T-helper 1 cell (primary cell): ENCODE data around the gene MMP15.
A peak's percentile ranks its signal among the peaks of the same experiment; 100 is the strongest.
"Not testable (repeated sequence)": the region's sequence is repeated elsewhere in the genome, so short reads cannot be mapped to it uniquely, and the experiment has no call there.

Source experiments
- DNase-seq, 5 donors: peaks; one replicate each; pipeline ENCODE4 v3.0.0-alpha.2; 2012 to 2020
- total RNA-seq, 4 donors: gene quantifications; one replicate each; lab custom pipeline; 2026; lab: John Stamatoyannopoulos, UW

The MMP15 gene
- 0.24 to 1.6 (median 0.92) reads per million in 4 donors for total RNA-seq

- DNase-seq, result peak; percentile 43 to 61 (median 49)
These were observed at the start of gene MMP15 for GRCh38 chr16:58025351-58026138. Gene MMP15 (plus strand): TSS chr16:58025754. CDS start chr16:58026351, 597 bp downstream.

GRCh38 chr16:57976331-57976796, 49.2 kb upstream of the MMP15 start:
- DNase-seq, result no peak

- no peak for DNase-seq
These were observed 48.0 kb upstream of the MMP15 start for GRCh38 chr16:57977418-57978069.

GRCh38 chr16:57978070-57978465, 47.5 kb upstream of the MMP15 start:
- not testable (repeated sequence) for DNase-seq

- no peak for DNase-seq
These were observed 46.5 kb upstream of the MMP15 start for GRCh38 chr16:57979006-57979585.

GRCh38 chr16:57981636-57982035, 43.9 kb upstream of the MMP15 start:
- no peak for DNase-seq

- DNase-seq, result no peak
These were observed 43.2 kb upstream of the MMP15 start for GRCh38 chr16:57982385-57982784.

- peak; percentile 88 to 92 (median 91) for DNase-seq
These were observed 40.9 kb upstream of the MMP15 start for GRCh38 chr16:57984443-57985203.

GRCh38 chr16:57985204-57986181, 40.1 kb upstream of the MMP15 start:
- DNase-seq, result no peak

- DNase-seq, result no peak
These were observed 39.4 kb upstream of the MMP15 start for GRCh38 chr16:57986196-57986595.

GRCh38 chr16:57987441-57988177, 37.9 kb upstream of the MMP15 start:
- DNase-seq, result no peak

- no peak for DNase-seq
These were observed 36.6 kb upstream of the MMP15 start for GRCh38 chr16:57988929-57989328.

- no peak for DNase-seq
These were observed 33.9 kb upstream of the MMP15 start for GRCh38 chr16:57991551-57992059.

- DNase-seq, result no peak
These were observed 33.5 kb upstream of the MMP15 start for GRCh38 chr16:57992084-57992483.

- no peak for DNase-seq
These were observed 32.1 kb upstream of the MMP15 start for GRCh38 chr16:57993438-57993837.

GRCh38 chr16:57993897-57994296, 31.7 kb upstream of the MMP15 start:
- no peak for DNase-seq

GRCh38 chr16:57994361-57994760, 31.2 kb upstream of the MMP15 start:
- no peak for DNase-seq

GRCh38 chr16:57994778-57995177, 30.8 kb upstream of the MMP15 start:
- DNase-seq, result peak in 4 of 5 donors; percentile 31 to 59 (median 40)

- no peak for DNase-seq
These were observed 29.7 kb upstream of the MMP15 start for GRCh38 chr16:57995721-57996405.
